Prostate gland (tissue), 2 donors: ENCODE measurements around the gene ADAM17. TPM values are rescaled to one million over a fixed set of nuclear protein-coding genes. Genes with fewer than 3 reads are reported as not detected.
A peak's percentile ranks its signal among the peaks of the same experiment; 100 is the strongest.

ENCODE experiments used
- DNase-seq: peaks from one replicate; pipeline ENCODE4 v3.0.0-alpha.2; 2019; ENCODE audit warnings: low spot score
- H3K27ac ChIP-seq, 2 donors: fragments of 200-600 bp; sonication (generic); 2 replicates each; pipeline ENCODE4 v1.5.1; 2017 to 2019
- H3K27me3 ChIP-seq: fragments of 200-600 bp; sonication (generic); replicated peaks from 2 replicates; pipeline ENCODE4 v1.5.1; 2019; ENCODE audit not compliant: insufficient read depth
- H3K36me3 ChIP-seq, 2 donors: fragments of 200-600 bp; sonication (generic); 1 replicate in 1 of 2; 2 replicates in 1 of 2; pipeline versions ENCODE4 v1.5.1 to v1.8.1; 2017 to 2019
- H3K4me1 ChIP-seq: fragments of 200-600 bp; sonication (generic); replicated peaks from 2 replicates; pipeline ENCODE4 v1.5.1; 2019
- H3K4me3 ChIP-seq, 2 donors: fragments of 200-600 bp; sonication (generic); 2 replicates each; pipeline ENCODE4 v1.5.1; 2017 to 2019
- H3K9me3 ChIP-seq: fragments of 200-600 bp; sonication (generic); 2 replicates; pipeline ENCODE4 v1.5.1; 2017
- CTCF ChIP-seq, 4 experiments: fragments of 200-600 bp in 2 of 4; fragments of 450-650 bp in 2 of 4; sonication (generic) in 2 of 4; IDR thresholded peaks; 1 replicate in 3 of 4; 2 replicates in 1 of 4; pipeline ENCODE4 v1.5.1; 2016 to 2019; ENCODE audit warnings: antibody characterized with exemption in 4 of 4, mild to moderate bottlenecking in 2 of 4, moderate library complexity in 2 of 4
- POLR2A ChIP-seq: fragments of 450-650 bp; IDR thresholded peaks from one replicate; pipeline ENCODE4 v1.6.1; 2016; ENCODE audit warnings: antibody characterized with exemption, mild to moderate bottlenecking
- POLR2AphosphoS5 ChIP-seq: sonication (generic); formaldehyde crosslinking; IDR thresholded peaks from one replicate; pipeline ENCODE4 v1.6.1; 2017; ENCODE audit warnings: antibody characterized with exemption
- WGBS: methylation state at CpG from one replicate; pipeline ENCODE4 v1.1.5; 2018; 5-methylcytosine and 5-hydroxymethylcytosine counted together
- intact Hi-C: fragments of 100-400 bp; cut with DNase I; formaldehyde crosslinking; loops from one replicate; pipeline ENCODE4 v1.14.2; 2022
- total RNA-seq, 2 donors: library from RNA; depleted of rRNA; stranded (reverse); fragments of >200 nt; gene quantifications; one replicate each; pipeline ENCODE4 v1.1.0, GENCODE V29; 2016

Gene ADAM17
- total RNA-seq, 2 donors from 2014 or later, result 15.8 to 40.0 TPM

- Histone ChIP-seq H3K27me3 (no peaks in the 10 kb centered on the region), H3K36me3 (no peaks in the 10 kb centered on the region), H3K4me1 (no peaks in the 10 kb centered on the region), H3K9me3 (no peaks in the 10 kb centered on the region), H3K4me3 (no peak overlapping the region), H3K27ac (peak overlapping the region in 1 of 2 donors; percentile 9)
- intact Hi-C loops, result no loop called here
- TF ChIP-seq CTCF (IDR thresholded peaks at IDR 0.05) (no peak), POLR2AphosphoS5 (no peak), POLR2A (no peak)
- WGBS, result 80% methylated on average over 5 of the region's 5 CpGs
- DNase-seq, result no peak
Measured at GRCh38 chr2:9539531-9539930, 16.1 kb downstream of the ADAM17 start.

- no peak overlapping the region for H3K27ac ChIP-seq
- H3K9me3 ChIP-seq, result no peaks in the 10 kb centered on the region
- TF ChIP-seq POLR2A, result no peak
- no peak for TF ChIP-seq CTCF (IDR thresholded peaks at IDR 0.05)
- no peak for TF ChIP-seq POLR2AphosphoS5
- H3K4me1 ChIP-seq, result no peaks in the 10 kb centered on the region
- no peaks in the 10 kb centered on the region for H3K36me3 ChIP-seq
- no peak overlapping the region for H3K4me3 ChIP-seq
- intact Hi-C loops, result no loop called here
- WGBS, result 36% methylated on average over 2 of the region's 2 CpGs
- no peaks in the 10 kb centered on the region for H3K27me3 ChIP-seq
- DNase-seq, result no peak
Measured at GRCh38 chr2:9538000-9538507, 17.6 kb downstream of the ADAM17 start.

GRCh38 chr2:9536504-9536903 lies 19.1 kb downstream of the ADAM17 start:
- no peak overlapping the region for H3K4me3 ChIP-seq
- intact Hi-C loops, result no loop called here
- H3K27ac ChIP-seq, result no peak overlapping the region
- H3K9me3 ChIP-seq, result no peaks in the 10 kb centered on the region
- no peaks in the 10 kb centered on the region for H3K4me1 ChIP-seq
- TF ChIP-seq CTCF (IDR thresholded peaks at IDR 0.05) (no peak), POLR2AphosphoS5 (no peak), POLR2A (no peak)
- no peaks in the 10 kb centered on the region for H3K27me3 ChIP-seq
- 93% methylated on average over 6 of the region's 6 CpGs for WGBS
- no peak for DNase-seq
- H3K36me3 ChIP-seq, result no peaks in the 10 kb centered on the region

GRCh38 chr2:9535177-9535576 lies 20.5 kb downstream of the ADAM17 start:
- DNase-seq, result no peak
- 58% methylated on average over 1 of the region's 1 CpG for WGBS
- Histone ChIP-seq H3K9me3 (no peaks in the 10 kb centered on the region), H3K36me3 (no peaks in the 10 kb centered on the region), H3K27me3 (no peaks in the 10 kb centered on the region), H3K27ac (no peak overlapping the region), H3K4me3 (no peak overlapping the region), H3K4me1 (no peaks in the 10 kb centered on the region)
- no peak for TF ChIP-seq POLR2A
- no peak for TF ChIP-seq CTCF (IDR thresholded peaks at IDR 0.05)
- TF ChIP-seq POLR2AphosphoS5, result no peak
- intact Hi-C loops, result no loop called here

GRCh38 chr2:9533663-9534062 lies 22.0 kb downstream of the ADAM17 start:
- H3K4me1 ChIP-seq, result no peaks in the 10 kb centered on the region
- H3K9me3 ChIP-seq, result no peaks in the 10 kb centered on the region
- no peak overlapping the region for H3K4me3 ChIP-seq
- no peak for DNase-seq
- H3K36me3 ChIP-seq, result no peaks in the 10 kb centered on the region
- no peak for TF ChIP-seq POLR2A
- no peak for TF ChIP-seq POLR2AphosphoS5
- TF ChIP-seq CTCF (IDR thresholded peaks at IDR 0.05), result no peak
- WGBS, result 100% methylated on average over 2 of the region's 2 CpGs
- intact Hi-C loops, result no loop called here
- H3K27ac ChIP-seq, result no peak overlapping the region
- H3K27me3 ChIP-seq, result no peaks in the 10 kb centered on the region
